HepG2 (cell line): ENCODE data around the gene INF2. TPM values are rescaled to one million over a fixed set of nuclear protein-coding genes. Genes with fewer than 3 reads are reported as not detected.

Experiments
- ADNP ChIP-seq: sonication (generic); formaldehyde crosslinking; IDR thresholded peaks from 2 replicates; pipeline ENCODE4 v1.4.0; 2020; ENCODE audit warnings: missing genetic modification reagents
- CBX5 ChIP-seq: sonication (generic); formaldehyde crosslinking; IDR thresholded peaks from 2 replicates; pipeline ENCODE4 v1.4.0; 2020; ENCODE audit warnings: missing genetic modification reagents, borderline replicate concordance
- CHCHD3 ChIP-seq: sonication (generic); formaldehyde crosslinking; IDR thresholded peaks from 2 replicates; pipeline ENCODE4 v1.8.0; 2022; ENCODE audit warnings: mild to moderate bottlenecking, missing genetic modification reagents, moderate library complexity
- DMAP1 ChIP-seq: IDR thresholded peaks from 2 replicates; pipeline ENCODE4 v1.6.1; 2016
- ETV5 ChIP-seq: IDR thresholded peaks from 2 replicates; pipeline ENCODE4 v1.6.1; 2018; ENCODE audit warnings: missing biosample characterization, missing genetic modification reagents, inconsistent platforms, borderline replicate concordance
- FIP1L1 ChIP-seq: fragments of 200-400 bp; formaldehyde crosslinking; IDR thresholded peaks from 2 replicates; pipeline ENCODE4 v1.6.1; 2018; ENCODE audit warnings: low read depth, mild to moderate bottlenecking, low read length, moderate library complexity, borderline replicate concordance; ENCODE audit not compliant: insufficient read depth
- KDM2A ChIP-seq: sonication (generic); formaldehyde crosslinking; IDR thresholded peaks from 2 replicates; pipeline ENCODE4 v1.4.0; 2020; ENCODE audit warnings: low read depth, missing genetic modification reagents, borderline replicate concordance
- MEF2D ChIP-seq: sonication (generic); formaldehyde crosslinking; IDR thresholded peaks from 2 replicates; pipeline ENCODE4 v1.5.1; 2020; ENCODE audit warnings: mild to moderate bottlenecking, missing genetic modification reagents
- NR2F6 ChIP-seq, 2 experiments: IDR thresholded peaks; 2 replicates each; pipeline ENCODE4 v1.6.1; 2016; ENCODE audit warnings: antibody characterized with exemption in 1 of 2, mild to moderate bottlenecking in 1 of 2
- PRPF4 ChIP-seq: fragments of 200-400 bp; formaldehyde crosslinking; IDR thresholded peaks from 2 replicates; pipeline ENCODE4 v1.6.1; 2016; ENCODE audit warnings: low read length, low read depth; ENCODE audit not compliant: poor library complexity, severe bottlenecking
- RARA ChIP-seq: IDR thresholded peaks from 2 replicates; pipeline ENCODE4 v1.6.1; 2016; ENCODE audit warnings: missing genetic modification reagents, missing compliant biosample characterization
- RFX3 ChIP-seq: IDR thresholded peaks from 2 replicates; pipeline ENCODE4 v1.6.1; 2016; ENCODE audit warnings: missing biosample characterization, missing genetic modification reagents
- RORA ChIP-seq: sonication (generic); formaldehyde crosslinking; IDR thresholded peaks from 2 replicates; pipeline ENCODE4 v1.5.0; 2020; ENCODE audit warnings: mild to moderate bottlenecking, missing genetic modification reagents, moderate library complexity
- STAG1 ChIP-seq: sonication (generic); formaldehyde crosslinking; IDR thresholded peaks from 2 replicates; pipeline ENCODE4 v1.4.0; 2020; ENCODE audit warnings: missing genetic modification reagents
- TGIF2 ChIP-seq: IDR thresholded peaks from 2 replicates; pipeline ENCODE4 v1.6.1; 2016; ENCODE audit warnings: control low read depth, missing compliant biosample characterization
- ZFP36 ChIP-seq: fragments of 150-350 bp; IDR thresholded peaks from 2 replicates; pipeline ENCODE4 v1.6.1; 2018; ENCODE audit warnings: borderline replicate concordance, low read length, low read depth; ENCODE audit not compliant: partially characterized antibody
- ZNF232 ChIP-seq: sonication (generic); formaldehyde crosslinking; IDR thresholded peaks from 2 replicates; pipeline ENCODE4 v1.4.0; 2020; ENCODE audit warnings: missing genetic modification reagents, borderline replicate concordance
- ZNF331 ChIP-seq: sonication (generic); formaldehyde crosslinking; IDR thresholded peaks from 2 replicates; pipeline ENCODE4 v1.4.0; 2020; ENCODE audit warnings: missing genetic modification reagents
- ZNF432 ChIP-seq: sonication (generic); formaldehyde crosslinking; IDR thresholded peaks from 2 replicates; pipeline ENCODE4 v1.5.0; 2020; ENCODE audit warnings: missing genetic modification reagents, mild to moderate bottlenecking, borderline replicate concordance
- ZNF552 ChIP-seq: sonication (generic); formaldehyde crosslinking; IDR thresholded peaks from 2 replicates; pipeline ENCODE4 v1.9.0; 2022; ENCODE audit warnings: missing genetic modification reagents, mild to moderate bottlenecking, borderline replicate concordance
- ZNF558 ChIP-seq: sonication (generic); formaldehyde crosslinking; IDR thresholded peaks from 2 replicates; pipeline ENCODE4 v1.9.0; 2022; ENCODE audit warnings: mild to moderate bottlenecking, missing genetic modification reagents, borderline replicate concordance
- ZNF766 ChIP-seq: sonication (generic); formaldehyde crosslinking; IDR thresholded peaks from 2 replicates; pipeline ENCODE4 v1.5.0; 2020; ENCODE audit warnings: missing genetic modification reagents, borderline replicate concordance
- ZNF775 ChIP-seq: sonication (generic); formaldehyde crosslinking; IDR thresholded peaks from 2 replicates; pipeline ENCODE4 v1.4.0; 2020; ENCODE audit warnings: missing genetic modification reagents, mild to moderate bottlenecking, moderate library complexity, borderline replicate concordance
- polyA plus RNA-seq, 8 experiments: library from polyadenylated mRNA; depleted of rRNA in 3 of 8; stranded (reverse) in 7 of 8; unstranded in 1 of 8; fragments of >200 nt; fragmentation: Illumina TruSeq in 4 of 8; extraction: Trizol in 4 of 8; gene quantifications; 2 replicates each; pipeline versions ENCODE4 v1.2.1 to v1.2.3, GENCODE V29; 2011 to 2016; ENCODE audit warnings: low read depth in 4 of 8, missing spikeins in 1 of 8, mixed read lengths in 1 of 8; ENCODE audit not compliant: insufficient read depth in 1 of 8
- total RNA-seq, 5 experiments: library from RNA; depleted of rRNA; stranded (reverse); fragments of >200 nt; fragmentation: Illumina TruSeq; extraction: Trizol; gene quantifications; 2 replicates each; pipeline ENCODE4 v1.2.3, GENCODE V29; 2016; ENCODE audit warnings: low read depth in 1 of 5
- TF ChIP-seq, protein P1 (sequence below): sonication (generic); formaldehyde crosslinking; IDR thresholded peaks from 2 replicates; pipeline ENCODE4 v1.9.0; 2021; ENCODE audit warnings: missing genetic modification reagents, mild to moderate bottlenecking, borderline replicate concordance
- TF ChIP-seq, protein P2 (sequence below): sonication (generic); formaldehyde crosslinking; IDR thresholded peaks from 2 replicates; pipeline ENCODE4 v1.4.0; 2020; ENCODE audit warnings: missing genetic modification reagents, borderline replicate concordance
- TF ChIP-seq, protein P3 (sequence below): sonication (generic); formaldehyde crosslinking; IDR thresholded peaks from 2 replicates; pipeline ENCODE4 v1.9.0; 2021; ENCODE audit warnings: missing genetic modification reagents, mild to moderate bottlenecking, borderline replicate concordance

The INF2 gene
- total and polyA plus RNA-seq, 2 of the 13 experiments (the other 11 are each of a cell fraction or from before 2014, with no cell fraction given): 16.4 to 26.4 TPM

DNA sequence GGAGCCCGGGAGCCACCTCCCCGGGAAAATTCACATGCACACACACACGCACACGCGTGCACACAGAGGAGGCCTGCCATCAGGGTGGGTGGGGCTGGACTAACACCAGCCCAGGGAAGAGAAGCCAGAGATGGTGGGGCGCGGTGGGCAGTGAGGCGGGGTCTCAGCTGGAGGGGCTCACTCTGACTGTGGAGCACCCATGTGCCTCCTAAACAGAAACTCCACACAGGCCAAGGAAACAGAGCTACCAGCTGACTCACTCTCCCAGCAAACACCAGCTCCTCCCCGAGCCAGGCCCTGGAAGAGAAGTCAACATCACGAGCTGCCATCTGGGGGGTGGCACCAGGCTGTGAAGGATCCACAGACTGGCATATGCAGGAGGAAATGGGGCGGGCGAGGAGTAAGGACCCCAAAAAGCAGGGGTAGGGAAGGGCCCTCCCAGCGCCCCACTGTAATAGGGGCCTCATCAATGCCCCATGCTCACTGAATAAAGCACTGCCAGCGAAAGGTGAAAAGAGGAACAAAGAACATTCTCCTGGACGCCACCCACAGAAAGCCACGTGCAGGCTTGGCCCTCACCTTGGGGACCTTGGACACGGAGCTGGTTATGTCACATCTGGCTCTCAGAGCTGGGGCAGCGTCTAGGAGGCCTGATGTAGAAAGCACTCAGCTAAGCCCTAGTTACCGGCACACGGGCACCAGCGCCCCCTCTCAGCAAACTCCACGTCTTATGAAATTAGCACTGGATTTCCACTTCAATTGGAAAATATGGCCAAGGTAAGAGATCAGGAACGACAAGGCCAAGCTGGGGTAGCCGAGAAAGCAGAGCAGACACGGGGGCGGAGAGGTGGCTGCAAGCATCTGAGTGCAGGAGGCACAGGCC lies 8.4 kb upstream of the INF2 start (continued):
- no peak for TF ChIP-seq RFX3 (CRISPR knock-in tag)
- no peak for TF ChIP-seq NR2F6 (IDR thresholded peaks at IDR 0.05)
- peak; percentile 64; the same call in 1 of the 2 replicates for TF ChIP-seq NR2F6 (CRISPR knock-in tag; IDR thresholded peaks at IDR 0.05)
- TF ChIP-seq MEF2D (CRISPR knock-in tag): no peak
- TF ChIP-seq RORA (CRISPR knock-in tag): no peak
- TF ChIP-seq ZFP36: no peak
- no peak for TF ChIP-seq ETV5 (CRISPR knock-in tag)
- TF ChIP-seq ZNF775 (CRISPR knock-in tag): no peak
- TF ChIP-seq TGIF2 (CRISPR knock-in tag): 0 out of 2 replicates have a peak, but pooled peaks have one; percentile 14
- TF ChIP-seq CHCHD3 (CRISPR knock-in tag): no peak
- no peak for TF ChIP-seq ZNF552
- no peak for TF ChIP-seq ZNF232 (CRISPR knock-in tag)
- no peak for TF ChIP-seq ADNP (CRISPR knock-in tag)
- TF ChIP-seq, protein P1, sequence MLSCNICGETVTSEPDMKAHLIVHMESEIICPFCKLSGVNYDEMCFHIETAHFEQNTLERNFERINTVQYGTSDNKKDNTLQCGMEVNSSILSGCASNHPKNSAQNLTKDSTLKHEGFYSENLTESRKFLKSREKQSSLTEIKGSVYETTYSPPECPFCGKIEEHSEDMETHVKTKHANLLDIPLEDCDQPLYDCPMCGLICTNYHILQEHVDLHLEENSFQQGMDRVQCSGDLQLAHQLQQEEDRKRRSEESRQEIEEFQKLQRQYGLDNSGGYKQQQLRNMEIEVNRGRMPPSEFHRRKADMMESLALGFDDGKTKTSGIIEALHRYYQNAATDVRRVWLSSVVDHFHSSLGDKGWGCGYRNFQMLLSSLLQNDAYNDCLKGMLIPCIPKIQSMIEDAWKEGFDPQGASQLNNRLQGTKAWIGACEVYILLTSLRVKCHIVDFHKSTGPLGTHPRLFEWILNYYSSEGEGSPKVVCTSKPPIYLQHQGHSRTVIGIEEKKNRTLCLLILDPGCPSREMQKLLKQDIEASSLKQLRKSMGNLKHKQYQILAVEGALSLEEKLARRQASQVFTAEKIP (CRISPR knock-in tag): no peak
- TF ChIP-seq KDM2A (CRISPR knock-in tag): peak; percentile 51; the same call in 1 of the 2 replicates
- TF ChIP-seq ZNF432 (CRISPR knock-in tag): no peak
- peak; percentile 51 for TF ChIP-seq ZNF331 (CRISPR knock-in tag)
- TF ChIP-seq DMAP1 (CRISPR knock-in tag): peak; percentile 52
- TF ChIP-seq, protein P2, sequence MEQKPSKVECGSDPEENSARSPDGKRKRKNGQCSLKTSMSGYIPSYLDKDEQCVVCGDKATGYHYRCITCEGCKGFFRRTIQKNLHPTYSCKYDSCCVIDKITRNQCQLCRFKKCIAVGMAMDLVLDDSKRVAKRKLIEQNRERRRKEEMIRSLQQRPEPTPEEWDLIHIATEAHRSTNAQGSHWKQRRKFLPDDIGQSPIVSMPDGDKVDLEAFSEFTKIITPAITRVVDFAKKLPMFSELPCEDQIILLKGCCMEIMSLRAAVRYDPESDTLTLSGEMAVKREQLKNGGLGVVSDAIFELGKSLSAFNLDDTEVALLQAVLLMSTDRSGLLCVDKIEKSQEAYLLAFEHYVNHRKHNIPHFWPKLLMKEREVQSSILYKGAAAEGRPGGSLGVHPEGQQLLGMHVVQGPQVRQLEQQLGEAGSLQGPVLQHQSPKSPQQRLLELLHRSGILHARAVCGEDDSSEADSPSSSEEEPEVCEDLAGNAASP (CRISPR knock-in tag): 0 out of 2 replicates have a peak, but pooled peaks have one; percentile 39
- no peak for TF ChIP-seq ZNF766 (CRISPR knock-in tag)
- TF ChIP-seq, protein P3, sequence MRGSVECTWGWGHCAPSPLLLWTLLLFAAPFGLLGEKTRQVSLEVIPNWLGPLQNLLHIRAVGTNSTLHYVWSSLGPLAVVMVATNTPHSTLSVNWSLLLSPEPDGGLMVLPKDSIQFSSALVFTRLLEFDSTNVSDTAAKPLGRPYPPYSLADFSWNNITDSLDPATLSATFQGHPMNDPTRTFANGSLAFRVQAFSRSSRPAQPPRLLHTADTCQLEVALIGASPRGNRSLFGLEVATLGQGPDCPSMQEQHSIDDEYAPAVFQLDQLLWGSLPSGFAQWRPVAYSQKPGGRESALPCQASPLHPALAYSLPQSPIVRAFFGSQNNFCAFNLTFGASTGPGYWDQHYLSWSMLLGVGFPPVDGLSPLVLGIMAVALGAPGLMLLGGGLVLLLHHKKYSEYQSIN: no peak
- peak; percentile 69 for TF ChIP-seq STAG1 (CRISPR knock-in tag)
- no peak for TF ChIP-seq FIP1L1
- TF ChIP-seq CBX5 (CRISPR knock-in tag): no peak
- TF ChIP-seq ZNF558 (CRISPR knock-in tag): peak; percentile 65; the same call in 1 of the 2 replicates
- TF ChIP-seq RARA (CRISPR knock-in tag): peak; percentile 61; the same call in 1 of the 2 replicates
- TF ChIP-seq PRPF4: no peak
